Parathyroid adenoma (tissue), 2 donors: Measurements from ENCODE around the gene PIK3AP1.
"Not testable (repeated sequence)": the region's sequence is repeated elsewhere in the genome, so short reads cannot be mapped to it uniquely, and the experiment has no call there.

Source experiments
- H2AFZ ChIP-seq: fragments of 300-600 bp; sonication (generic); one replicate; pipeline ENCODE4 v1.7.0; 2017; ENCODE audit warnings: antibody characterized with exemption, mild to moderate bottlenecking
- H3K27ac ChIP-seq: fragments of 300-600 bp; sonication (generic); one replicate; pipeline ENCODE4 v1.7.0; 2017
- H3K27me3 ChIP-seq: fragments of 300-600 bp; sonication (generic); one replicate; pipeline ENCODE4 v1.7.0; 2017; ENCODE audit warnings: low read length; ENCODE audit not compliant: control insufficient read depth, insufficient read depth
- H3K36me3 ChIP-seq: fragments of 300-600 bp; sonication (generic); one replicate; pipeline ENCODE4 v1.7.0; 2017; ENCODE audit warnings: low read length; ENCODE audit not compliant: control insufficient read depth, insufficient read depth
- H3K4me1 ChIP-seq: fragments of 300-600 bp; sonication (generic); one replicate; pipeline ENCODE4 v1.7.0; 2017; ENCODE audit warnings: control low read depth
- H3K4me2 ChIP-seq: fragments of 300-600 bp; sonication (generic); one replicate; pipeline ENCODE4 v1.7.0; 2017; ENCODE audit warnings: low read length
- H3K4me3 ChIP-seq: fragments of 300-600 bp; sonication (generic); one replicate; pipeline ENCODE4 v1.7.0; 2017; ENCODE audit warnings: low read depth, low read length
- H3K79me2 ChIP-seq: fragments of 300-600 bp; sonication (generic); one replicate; pipeline ENCODE4 v1.7.0; 2017; ENCODE audit warnings: control low read depth
- H3K9ac ChIP-seq: fragments of 300-600 bp; sonication (generic); one replicate; pipeline ENCODE4 v1.7.0; 2017; ENCODE audit warnings: mild to moderate bottlenecking
- H3K9me3 ChIP-seq: fragments of 300-600 bp; sonication (generic); one replicate; pipeline ENCODE4 v1.7.0; 2017; ENCODE audit warnings: low read length; ENCODE audit not compliant: control insufficient read depth
- TF ChIP-seq, protein P1 (sequence below): fragments of 300-600 bp; sonication (generic); IDR thresholded peaks from one replicate; pipeline ENCODE4 v1.7.0; 2017; ENCODE audit warnings: antibody characterized with exemption, mild to moderate bottlenecking
- donor health status: primary hyperparathyroidism.

The PIK3AP1 gene

GRCh38 chr10:96764425-96765060 is 44.2 kb upstream of the PIK3AP1 start:
- Histone ChIP-seq H3K36me3 (no peaks in the 10 kb centered on the region), H3K27ac (no peak overlapping the region), H2AFZ (no peak overlapping the region), H3K79me2 (no peaks in the 10 kb centered on the region), H3K27me3 (no peaks in the 10 kb centered on the region), H3K9ac (no peak overlapping the region), H3K4me3 (no peak overlapping the region), H3K4me1 (no peaks in the 10 kb centered on the region), H3K4me2 (no peak overlapping the region), H3K9me3 (no peaks in the 10 kb centered on the region)
- TF ChIP-seq, protein P1, sequence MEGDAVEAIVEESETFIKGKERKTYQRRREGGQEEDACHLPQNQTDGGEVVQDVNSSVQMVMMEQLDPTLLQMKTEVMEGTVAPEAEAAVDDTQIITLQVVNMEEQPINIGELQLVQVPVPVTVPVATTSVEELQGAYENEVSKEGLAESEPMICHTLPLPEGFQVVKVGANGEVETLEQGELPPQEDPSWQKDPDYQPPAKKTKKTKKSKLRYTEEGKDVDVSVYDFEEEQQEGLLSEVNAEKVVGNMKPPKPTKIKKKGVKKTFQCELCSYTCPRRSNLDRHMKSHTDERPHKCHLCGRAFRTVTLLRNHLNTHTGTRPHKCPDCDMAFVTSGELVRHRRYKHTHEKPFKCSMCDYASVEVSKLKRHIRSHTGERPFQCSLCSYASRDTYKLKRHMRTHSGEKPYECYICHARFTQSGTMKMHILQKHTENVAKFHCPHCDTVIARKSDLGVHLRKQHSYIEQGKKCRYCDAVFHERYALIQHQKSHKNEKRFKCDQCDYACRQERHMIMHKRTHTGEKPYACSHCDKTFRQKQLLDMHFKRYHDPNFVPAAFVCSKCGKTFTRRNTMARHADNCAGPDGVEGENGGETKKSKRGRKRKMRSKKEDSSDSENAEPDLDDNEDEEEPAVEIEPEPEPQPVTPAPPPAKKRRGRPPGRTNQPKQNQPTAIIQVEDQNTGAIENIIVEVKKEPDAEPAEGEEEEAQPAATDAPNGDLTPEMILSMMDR = no peak

DNA sequence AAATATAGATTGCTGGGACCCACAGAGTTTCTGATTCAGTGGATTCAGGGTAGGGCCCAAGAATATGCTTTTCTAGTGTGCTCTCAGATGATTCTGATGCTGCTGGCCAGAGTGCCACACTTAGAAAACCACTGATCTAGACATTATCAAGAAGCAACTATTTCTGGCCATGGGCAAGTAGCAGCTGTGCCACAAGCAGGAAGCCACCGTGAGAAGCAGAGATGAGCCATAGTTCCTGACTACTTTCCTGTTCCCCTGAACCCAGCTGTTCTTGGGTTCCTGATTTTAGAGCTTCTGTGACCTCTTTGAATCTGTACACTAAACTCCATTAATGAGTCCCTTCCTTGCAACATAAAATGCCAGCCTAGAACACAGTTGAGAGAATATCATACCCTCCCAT is 38.1 kb upstream of the PIK3AP1 start:
- H3K27me3 ChIP-seq = no peaks in the 10 kb centered on the region
- H3K9me3 ChIP-seq = no peaks in the 10 kb centered on the region
- H3K4me1 ChIP-seq = no peaks in the 10 kb centered on the region
- H3K4me2 ChIP-seq = no peak overlapping the region
- no peak overlapping the region for H3K4me3 ChIP-seq
- no peak overlapping the region for H3K27ac ChIP-seq
- no peaks in the 10 kb centered on the region for H3K36me3 ChIP-seq
- H2AFZ ChIP-seq = no peak overlapping the region
- no peaks in the 10 kb centered on the region for H3K79me2 ChIP-seq
- TF ChIP-seq, protein P1 = no peak
- H3K9ac ChIP-seq = no peak overlapping the region

- Histone ChIP-seq H3K27ac (no peak overlapping the region), H3K4me1 (no peaks in the 10 kb centered on the region), H3K36me3 (no peaks in the 10 kb centered on the region), H2AFZ (no peak overlapping the region), H3K4me2 (no peak overlapping the region), H3K27me3 (no peaks in the 10 kb centered on the region), H3K9ac (no peak overlapping the region), H3K9me3 (no peaks in the 10 kb centered on the region), H3K4me3 (no peak overlapping the region), H3K79me2 (no peaks in the 10 kb centered on the region)
- TF ChIP-seq, protein P1 = no peak
These were observed 36.0 kb upstream of the PIK3AP1 start for GRCh38 chr10:96756111-96756903.

DNA sequence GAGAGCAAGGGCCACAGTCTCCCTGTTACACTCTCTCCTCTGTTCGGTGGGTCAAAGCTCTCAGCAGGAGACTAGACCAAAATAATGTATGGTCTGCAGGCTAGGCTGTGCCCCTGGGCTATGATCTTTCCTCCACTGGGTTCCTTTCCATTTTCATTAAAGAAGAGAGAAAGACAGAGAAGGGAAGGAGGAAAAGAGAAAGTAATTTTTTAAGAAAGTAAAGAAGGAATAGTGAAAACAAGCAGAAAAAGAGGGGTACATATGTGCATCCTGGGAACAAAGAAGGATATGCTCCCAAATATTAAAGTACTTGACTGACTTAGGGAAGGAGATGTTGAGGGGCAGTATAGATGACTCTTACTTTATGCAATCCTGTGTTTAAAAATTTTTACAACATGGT is 33.6 kb upstream of the PIK3AP1 start:
- H3K27me3 ChIP-seq = no peaks in the 10 kb centered on the region
- no peak overlapping the region for H2AFZ ChIP-seq
- no peak overlapping the region for H3K9ac ChIP-seq
- no peak overlapping the region for H3K4me2 ChIP-seq
- H3K9me3 ChIP-seq = no peaks in the 10 kb centered on the region
- no peaks in the 10 kb centered on the region for H3K4me1 ChIP-seq
- no peaks in the 10 kb centered on the region for H3K79me2 ChIP-seq
- no peaks in the 10 kb centered on the region for H3K36me3 ChIP-seq
- H3K27ac ChIP-seq = no peak overlapping the region
- no peak overlapping the region for H3K4me3 ChIP-seq
- TF ChIP-seq, protein P1 = no peak

- H3K27me3 ChIP-seq = no peaks in the 10 kb centered on the region
- H3K9me3 ChIP-seq = no peaks in the 10 kb centered on the region
- H3K4me3 ChIP-seq = no peak overlapping the region
- H3K27ac ChIP-seq = no peak overlapping the region
- no peak overlapping the region for H2AFZ ChIP-seq
- H3K79me2 ChIP-seq = no peaks in the 10 kb centered on the region
- H3K4me1 ChIP-seq = no peaks in the 10 kb centered on the region
- TF ChIP-seq, protein P1 = no peak
- no peak overlapping the region for H3K4me2 ChIP-seq
- H3K36me3 ChIP-seq = no peaks in the 10 kb centered on the region
- H3K9ac ChIP-seq = no peak overlapping the region
These were observed 32.1 kb upstream of the PIK3AP1 start for GRCh38 chr10:96752375-96752774.

DNA sequence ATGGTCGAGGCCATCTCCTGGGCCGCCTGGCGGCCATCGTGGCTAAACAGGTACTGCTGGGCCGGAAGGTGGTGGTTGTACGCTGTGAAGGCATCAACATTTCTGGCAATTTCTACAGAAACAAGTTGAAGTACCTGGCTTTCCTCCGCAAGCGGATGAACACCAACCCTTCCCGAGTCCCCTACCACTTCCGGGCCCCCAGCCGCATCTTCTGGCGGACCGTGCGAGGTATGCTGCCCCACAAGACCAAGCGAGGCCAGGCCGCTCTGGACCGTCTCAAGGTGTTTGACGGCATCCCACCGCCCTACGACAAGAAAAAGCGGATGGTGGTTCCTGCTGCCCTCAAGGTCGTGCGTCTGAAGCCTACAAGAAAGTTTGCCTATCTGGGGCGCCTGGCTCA is 30.0 kb upstream of the PIK3AP1 start:
- H3K79me2 ChIP-seq, H3K4me2 ChIP-seq, H3K36me3 ChIP-seq, H2AFZ ChIP-seq, H3K4me3 ChIP-seq, H3K27me3 ChIP-seq, H3K9me3 ChIP-seq, H3K27ac ChIP-seq, H3K4me1 ChIP-seq, H3K9ac ChIP-seq: not testable (repeated sequence)
